HG03280 (cell line): ENCODE measurements around the gene SFI1.
"Not testable (repeated sequence)": the region's sequence is repeated elsewhere in the genome, so short reads cannot be mapped to it uniquely, and the experiment has no call there.

Experiments used
- ATAC-seq: cut with Tn5 transposase; IDR thresholded peaks from one replicate; pipeline ENCODE4 v1.9.1; 2021; ENCODE audit warnings: mild to moderate bottlenecking, moderate library complexity; ENCODE audit not compliant: unreplicated experiment

SFI1 gene

GRCh38 chr22:31585161-31585859, 89.0 kb downstream of the SFI1 start:
- no peak for ATAC-seq

- no peak for ATAC-seq
These were observed 90.0 kb downstream of the SFI1 start for GRCh38 chr22:31586137-31586920.

GRCh38 chr22:31588970-31589675, 92.8 kb downstream of the SFI1 start:
- ATAC-seq, result no peak

GRCh38 chr22:31590161-31590560, 93.8 kb downstream of the SFI1 start:
- ATAC-seq, result not testable (repeated sequence)

GRCh38 chr22:31595271-31595670, 98.9 kb downstream of the SFI1 start:
- no peak for ATAC-seq

- no peak for ATAC-seq
These were observed 106.1 kb downstream of the SFI1 start for GRCh38 chr22:31602259-31602952.

GRCh38 chr22:31603081-31603525, 106.8 kb downstream of the SFI1 start:
- no peak for ATAC-seq

- no peak for ATAC-seq
These were observed 107.2 kb downstream of the SFI1 start for GRCh38 chr22:31603574-31603973.

- ATAC-seq, result no peak
These were observed 107.9 kb downstream of the SFI1 start for GRCh38 chr22:31604137-31604705.

- ATAC-seq, result no peak
These were observed 108.7 kb downstream of the SFI1 start for GRCh38 chr22:31604746-31605705.

- no peak for ATAC-seq
These were observed 109.7 kb downstream of the SFI1 start for GRCh38 chr22:31605851-31606585.

- ATAC-seq, result no peak
These were observed 111.4 kb downstream of the SFI1 start for GRCh38 chr22:31607696-31608095.

GRCh38 chr22:31609716-31610115, 113.4 kb downstream of the SFI1 start:
- no peak for ATAC-seq

- no peak for ATAC-seq
These were observed 114.3 kb downstream of the SFI1 start for GRCh38 chr22:31610611-31611010.

GRCh38 chr22:31611061-31611760, 114.9 kb downstream of the SFI1 start:
- ATAC-seq, result no peak

GRCh38 chr22:31612891-31613285, 116.6 kb downstream of the SFI1 start:
- no peak for ATAC-seq

- ATAC-seq, result no peak
These were observed 117.1 kb downstream of the SFI1 start for GRCh38 chr22:31613286-31613903.

- ATAC-seq, result no peak
These were observed 117.6 kb downstream of the SFI1 start for GRCh38 chr22:31613904-31614296.
